Small intestine (tissue), 7 donors: ENCODE results near the gene CST6. TPM values are rescaled to one million over a fixed set of nuclear protein-coding genes. Genes with fewer than 3 reads are reported as not detected.

Experiments
- DNase-seq, 2 donors: peaks; one replicate each; pipeline versions ENCODE4 v3.0.0 to v3.0.0-alpha.2; 2013
- FAIRE-seq: peaks from 2 replicates; lab custom pipeline; 2012; peaks lifted over from hg19 to GRCh38; lab: Jason Lieb, UNC
- H3K27ac ChIP-seq, 3 donors: one replicate each; pipeline ENCODE4 v1.5.1; 2013; ENCODE audit warnings: low read length in 2 of 3, mild to moderate bottlenecking in 2 of 3, control low read depth in 1 of 3, inconsistent platforms in 1 of 3, low read depth in 1 of 3, moderate library complexity in 1 of 3
- H3K27me3 ChIP-seq, 3 donors: one replicate each; pipeline ENCODE4 v1.6.1; 2013; ENCODE audit warnings: low read length in 3 of 3, inconsistent platforms in 1 of 3; ENCODE audit not compliant: control insufficient read depth in 3 of 3, insufficient read depth in 3 of 3
- H3K36me3 ChIP-seq, 3 donors: one replicate each; pipeline ENCODE4 v1.6.1; 2013; ENCODE audit warnings: low read length in 3 of 3, inconsistent platforms in 1 of 3, low read depth in 1 of 3, mild to moderate bottlenecking in 1 of 3, moderate library complexity in 1 of 3; ENCODE audit not compliant: control insufficient read depth in 3 of 3, insufficient read depth in 2 of 3
- H3K4me1 ChIP-seq, 3 donors: one replicate each; pipeline ENCODE4 v1.6.1; 2013; ENCODE audit warnings: low read length in 2 of 3, inconsistent platforms in 1 of 3, low read depth in 1 of 3, mild to moderate bottlenecking in 1 of 3, moderate library complexity in 1 of 3; ENCODE audit not compliant: control insufficient read depth in 3 of 3, insufficient read depth in 2 of 3
- H3K4me3 ChIP-seq, 3 donors: one replicate each; pipeline ENCODE4 v1.5.1; 2013; ENCODE audit warnings: low read length in 3 of 3, control low read depth in 1 of 3, inconsistent platforms in 1 of 3, low read depth in 1 of 3, mild to moderate bottlenecking in 1 of 3, moderate library complexity in 1 of 3
- H3K9me3 ChIP-seq, 2 donors: one replicate each; pipeline ENCODE4 v1.6.1; 2013; ENCODE audit warnings: low read depth in 1 of 2, low read length in 1 of 2; ENCODE audit not compliant: control insufficient read depth in 2 of 2, insufficient read depth in 1 of 2
- WGBS, 3 donors: extraction: QIAGEN DNeasy Blood & Tissue Kit; methylation state at CpG; one replicate each; pipeline ENCODE4 v1.1.7; 2013; 5-methylcytosine and 5-hydroxymethylcytosine counted together
- polyA plus RNA-seq, 4 donors: library from polyadenylated mRNA; stranded (reverse) in 3 of 4; unstranded in 1 of 4; fragments of 200-250 nt in 3 of 4; fragments of 120-200 nt in 1 of 4; gene quantifications; one replicate each; pipeline versions ENCODE4 v1.2.1 to v1.2.3, GENCODE V29; 2013
- donor health status: healthy with polysubstance abuse.
- donor health status: control.
- donor health status: control.
- donor health status: Bipolar disorder and iron deficiency.
- donor health status: healthy.

The CST6 gene
- polyA plus RNA-seq, 4 donors: not detected

DNA sequence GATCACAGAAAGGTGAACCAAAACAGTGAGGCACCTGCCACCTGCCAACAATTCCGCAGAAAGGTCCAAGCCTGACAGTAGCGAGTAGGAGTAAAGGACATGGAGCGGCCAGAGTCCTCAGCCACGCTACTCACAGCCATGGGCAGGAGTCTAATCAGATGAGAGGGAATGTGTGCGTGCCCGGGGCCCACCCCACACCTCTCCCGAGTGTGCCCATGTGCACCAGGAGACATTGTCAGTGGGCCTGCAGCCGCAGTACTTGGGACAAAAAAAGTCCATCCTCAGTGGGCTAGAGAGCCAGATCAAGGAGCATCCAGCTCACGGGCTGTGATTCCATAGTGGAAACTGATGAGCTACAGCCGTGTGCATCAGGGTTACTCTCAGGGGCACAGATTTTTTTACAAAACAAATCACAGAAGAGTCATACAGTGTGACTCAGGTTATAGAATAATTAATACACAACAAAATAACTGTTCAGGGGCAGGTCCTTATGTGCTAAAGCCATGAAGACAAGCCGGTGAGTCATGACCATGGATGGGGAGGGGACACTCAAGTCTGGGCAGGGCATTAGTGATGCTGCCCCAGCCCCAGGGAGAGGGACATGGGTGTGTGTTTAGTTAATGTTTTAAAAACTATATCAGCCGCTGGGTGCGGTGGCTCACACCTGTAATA, 38.2 kb upstream of the CST6 start:
- WGBS, 3 donors: 93 to 96% (median 95%) methylated on average over 13 of the region's 13 CpGs
- Histone ChIP-seq H3K4me1 (no peaks in the 10 kb centered on the region), H3K27me3 (no peaks in the 10 kb centered on the region), H3K27ac (no peak overlapping the region), H3K9me3 (no peaks in the 10 kb centered on the region), H3K36me3 (peaks cover 13 to 78% (median 26%) of the 10 kb centered on the region in 3 donors), H3K4me3 (no peak overlapping the region)
- DNase-seq: no peak
- FAIRE-seq: no peak

GRCh38 chr11:65975771-65976170, 36.0 kb upstream of the CST6 start:
- no peaks in the 10 kb centered on the region for H3K27me3 ChIP-seq
- no peak for FAIRE-seq
- no peaks in the 10 kb centered on the region for H3K9me3 ChIP-seq
- H3K4me1 ChIP-seq: no peaks in the 10 kb centered on the region
- no peak for DNase-seq
- no peak overlapping the region for H3K27ac ChIP-seq
- 90 to 96% (median 96%) methylated on average over 9 of the region's 9 CpGs for whole genome bisulfite sequencing, 3 donors
- H3K36me3 ChIP-seq: peaks cover 21 to 73% (median 27%) of the 10 kb centered on the region in 3 donors
- H3K4me3 ChIP-seq: no peak overlapping the region

GRCh38 chr11:65976216-65977176, 35.3 kb upstream of the CST6 start:
- peaks cover 21 to 70% (median 27%) of the 10 kb centered on the region in 3 donors for H3K36me3 ChIP-seq
- no peak overlapping the region for H3K27ac ChIP-seq
- no peaks in the 10 kb centered on the region for H3K9me3 ChIP-seq
- WGBS, 3 donors: 85 to 87% (median 87%) methylated on average over 42 to 43 of the region's 43 CpGs
- H3K4me1 ChIP-seq: no peaks in the 10 kb centered on the region
- H3K4me3 ChIP-seq: no peak overlapping the region
- no peaks in the 10 kb centered on the region for H3K27me3 ChIP-seq
- FAIRE-seq: no peak
- no peak for DNase-seq

DNA sequence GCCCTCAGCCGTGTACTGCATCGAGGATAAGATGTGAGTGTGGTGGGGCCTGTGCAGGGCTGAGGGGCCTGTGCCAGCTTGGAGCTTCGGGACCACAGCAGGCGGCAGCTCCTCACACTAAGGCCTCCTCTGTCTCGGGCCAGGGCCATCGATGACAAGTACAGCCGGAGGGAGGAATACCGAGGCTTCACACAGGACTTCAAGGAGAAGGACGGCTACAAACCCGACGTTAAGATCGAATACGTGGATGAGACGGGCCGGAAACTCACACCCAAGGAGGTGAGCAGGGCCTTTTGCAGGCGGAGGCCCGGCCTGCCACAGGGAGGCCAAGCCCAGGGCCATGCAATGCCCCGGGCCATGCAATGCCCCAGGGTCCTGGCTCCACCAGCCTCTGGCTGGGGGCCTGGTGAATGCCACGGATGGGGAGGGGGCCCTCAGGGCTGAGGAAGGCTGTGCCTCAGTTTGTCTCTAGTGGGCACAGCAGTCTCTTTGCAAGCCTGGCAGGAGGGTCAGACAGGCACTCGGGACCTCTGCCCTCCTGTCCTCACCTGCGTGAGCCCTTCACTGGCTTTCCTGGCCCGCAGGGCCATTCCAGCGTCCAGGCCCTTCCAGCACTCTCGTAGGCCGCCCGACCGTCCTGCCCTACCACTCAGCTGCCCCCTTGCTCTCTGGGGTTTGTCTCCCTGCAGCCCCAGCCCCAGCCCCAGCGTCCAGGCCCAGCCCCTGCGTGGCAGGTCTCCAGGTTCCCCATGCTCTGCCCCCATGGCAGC, 34.0 kb upstream of the CST6 start:
- Histone ChIP-seq H3K27me3 (no peaks in the 10 kb centered on the region), H3K36me3 (peaks cover 21 to 66% (median 27%) of the 10 kb centered on the region in 3 donors), H3K4me1 (no peaks in the 10 kb centered on the region), H3K27ac (no peak overlapping the region), H3K4me3 (no peak overlapping the region), H3K9me3 (no peaks in the 10 kb centered on the region)
- no peak for FAIRE-seq
- DNase-seq: no peak
- WGBS, 3 donors: 89 to 93% (median 89%) methylated on average over 28 to 29 of the region's 29 CpGs

- H3K27me3 ChIP-seq: no peaks in the 10 kb centered on the region
- peaks cover 21 to 59% (median 27%) of the 10 kb centered on the region in 3 donors for H3K36me3 ChIP-seq
- H3K4me1 ChIP-seq: no peaks in the 10 kb centered on the region
- H3K4me3 ChIP-seq: no peak overlapping the region
- H3K27ac ChIP-seq: no peak overlapping the region
- no peaks in the 10 kb centered on the region for H3K9me3 ChIP-seq
- FAIRE-seq: no peak
- 90 to 92% (median 91%) methylated on average over 29 to 34 of the region's 34 CpGs for WGBS, 3 donors
- no peak for DNase-seq
Measured at GRCh38 chr11:65978391-65979238, 33.2 kb upstream of the CST6 start.

GRCh38 chr11:65979261-65979759, 32.5 kb upstream of the CST6 start:
- H3K27ac ChIP-seq: no peak overlapping the region
- no peaks in the 10 kb centered on the region for H3K4me1 ChIP-seq
- no peak overlapping the region for H3K4me3 ChIP-seq
- DNase-seq (no peak), FAIRE-seq (no peak)
- H3K27me3 ChIP-seq: no peaks in the 10 kb centered on the region
- no peaks in the 10 kb centered on the region for H3K9me3 ChIP-seq
- H3K36me3 ChIP-seq: peaks cover 21 to 55% (median 27%) of the 10 kb centered on the region in 3 donors
- WGBS, 3 donors: 82 to 88% (median 88%) methylated on average over 10 of the region's 10 CpGs

DNA sequence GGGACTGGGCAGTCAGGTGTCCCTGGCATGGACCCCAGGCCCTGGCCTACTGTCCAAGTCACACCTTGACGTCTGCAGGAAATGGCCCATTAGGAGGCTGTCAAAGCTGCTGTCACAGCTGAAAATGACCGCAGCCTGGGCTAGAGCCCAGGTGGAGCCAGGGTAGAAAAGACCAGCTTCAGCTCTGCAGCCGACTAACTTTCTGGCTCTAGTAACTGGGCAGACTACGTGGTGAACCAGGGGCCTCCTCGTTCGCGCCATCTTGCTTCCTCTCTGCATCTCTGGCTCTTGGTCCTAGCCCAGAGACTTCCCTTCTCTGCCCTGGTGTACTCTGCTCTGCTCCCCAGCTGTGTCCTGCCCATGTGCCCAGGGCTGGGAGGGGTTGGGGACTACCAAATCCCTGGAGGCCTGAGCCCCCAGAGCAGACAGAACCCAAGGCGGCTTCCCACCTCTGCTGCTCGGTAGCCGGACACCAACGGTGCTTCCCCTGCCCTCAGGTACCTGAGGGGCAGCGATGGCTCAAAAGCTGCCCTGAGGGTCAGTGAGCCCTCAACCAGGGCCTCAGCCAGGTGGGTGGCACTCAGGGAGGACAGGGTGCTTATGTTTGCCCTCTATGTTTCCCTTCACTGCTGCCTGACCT, 30.6 kb upstream of the CST6 start:
- no peaks in the 10 kb centered on the region for H3K27me3 ChIP-seq
- no peak overlapping the region for H3K4me3 ChIP-seq
- no peak overlapping the region for H3K27ac ChIP-seq
- no peak for DNase-seq
- no peak for FAIRE-seq
- H3K9me3 ChIP-seq: no peaks in the 10 kb centered on the region
- WGBS, 3 donors: 80 to 85% (median 83%) methylated on average over 11 to 12 of the region's 12 CpGs
- peaks cover 21 to 39% (median 24%) of the 10 kb centered on the region in 3 donors for H3K36me3 ChIP-seq
- no peaks in the 10 kb centered on the region for H3K4me1 ChIP-seq
